GM23338 (cell line): Measurements from ENCODE around the gene RECQL5. TPM values are rescaled to one million over a fixed set of nuclear protein-coding genes. Genes with fewer than 3 reads are reported as not detected.
"Not testable (repeated sequence)": the region's sequence is repeated elsewhere in the genome, so short reads cannot be mapped to it uniquely, and the experiment has no call there.

Source experiments
- ATAC-seq: fragments of 200-7000 bp; cut with Tn5 transposase; 3 replicates; pipeline ENCODE4 v1.9.1; 2020
- DNase-seq: peaks from one replicate; pipeline ENCODE4 v3.0.0-alpha.2; 2015; ENCODE audit warnings: low spot score
- H2AFZ ChIP-seq: fragments of 200-600 bp; sonication (generic); 2 replicates; pipeline ENCODE4 v1.8.0; 2016; ENCODE audit warnings: antibody characterized with exemption, mild to moderate bottlenecking, moderate library complexity
- H3F3A ChIP-seq: fragments of 200-600 bp; sonication (generic); replicated peaks from 2 replicates; pipeline ENCODE4 v1.8.0; 2017; ENCODE audit warnings: antibody characterized with exemption, mixed run types, low read depth
- H3K27ac ChIP-seq: fragments of 200-600 bp; sonication (generic); 2 replicates; pipeline ENCODE4 v1.6.1; 2016; ENCODE audit warnings: low read depth
- H3K27me3 ChIP-seq: fragments of 200-600 bp; sonication (generic); 2 replicates; pipeline ENCODE4 v1.8.0; 2016; ENCODE audit warnings: mild to moderate bottlenecking, mixed run types, moderate library complexity; ENCODE audit not compliant: insufficient read depth
- H3K36me3 ChIP-seq: fragments of 200-600 bp; sonication (generic); 2 replicates; pipeline ENCODE4 v1.8.0; 2016; ENCODE audit warnings: mild to moderate bottlenecking; ENCODE audit not compliant: insufficient read depth
- H3K4me1 ChIP-seq: fragments of 200-600 bp; sonication (generic); 2 replicates; pipeline ENCODE4 v1.8.0; 2016; ENCODE audit warnings: mild to moderate bottlenecking, moderate library complexity; ENCODE audit not compliant: insufficient read depth
- H3K4me2 ChIP-seq: fragments of 200-600 bp; sonication (generic); 2 replicates; pipeline ENCODE4 v1.7.1; 2017; ENCODE audit warnings: mixed run types
- H3K4me3 ChIP-seq: fragments of 200-600 bp; sonication (generic); 2 replicates; pipeline ENCODE4 v1.6.1; 2016; ENCODE audit warnings: mixed run types
- H3K79me2 ChIP-seq: fragments of 200-600 bp; sonication (generic); replicated peaks from 2 replicates; pipeline ENCODE4 v1.8.0; 2017; ENCODE audit warnings: mild to moderate bottlenecking; ENCODE audit not compliant: insufficient read depth
- H3K9me2 ChIP-seq: fragments of 200-600 bp; sonication (generic); 2 replicates; pipeline ENCODE4 v1.8.0; 2017; ENCODE audit not compliant: insufficient read depth
- H4K20me1 ChIP-seq: fragments of 200-600 bp; sonication (generic); replicated peaks from 2 replicates; pipeline ENCODE4 v1.8.0; 2017; ENCODE audit warnings: mild to moderate bottlenecking; ENCODE audit not compliant: insufficient read depth
- H3K27ac Mint-ChIP-seq: 2 replicates; pipeline ENCODE4 v1.8.0; 2020; ENCODE audit warnings: inconsistent platforms, mild to moderate bottlenecking, moderate library complexity, mixed read lengths
- H3K27me3 Mint-ChIP-seq: 3 replicates; pipeline ENCODE4 v1.8.0; 2022; ENCODE audit warnings: low read depth, mild to moderate bottlenecking, moderate library complexity, mixed read lengths, inconsistent platforms; ENCODE audit not compliant: insufficient read depth, poor library complexity
- H3K36me3 Mint-ChIP-seq: 3 replicates; pipeline ENCODE4 v1.8.0; 2021; ENCODE audit warnings: low read depth, mild to moderate bottlenecking, inconsistent platforms, moderate library complexity, mixed read lengths
- H3K4me1 Mint-ChIP-seq: 3 replicates; pipeline ENCODE4 v1.8.0; 2020; ENCODE audit warnings: mild to moderate bottlenecking, inconsistent platforms, mixed read lengths
- H3K4me3 Mint-ChIP-seq: 3 replicates; pipeline ENCODE4 v1.8.0; 2021; ENCODE audit warnings: moderate library complexity, mild to moderate bottlenecking, inconsistent platforms, mixed read lengths
- H3K9me3 Mint-ChIP-seq: 3 replicates; pipeline ENCODE4 v1.8.0; 2020; ENCODE audit warnings: moderate library complexity, mild to moderate bottlenecking, inconsistent platforms, mixed read lengths
- CREB1 ChIP-seq: fragments of 250-450 bp; sonication (Bioruptor Pico); IDR thresholded peaks from 2 replicates; pipeline ENCODE4 v1.5.0; 2020; ENCODE audit warnings: low read depth, mild to moderate bottlenecking, moderate library complexity
- JUNB ChIP-seq: IDR thresholded peaks from one replicate; pipeline ENCODE4 v1.6.1; 2016; ENCODE audit warnings: antibody characterized with exemption; ENCODE audit not compliant: unreplicated experiment
- NANOG ChIP-seq: IDR thresholded peaks from 2 replicates; pipeline ENCODE4 v1.6.1; 2016; ENCODE audit warnings: antibody characterized with exemption, borderline replicate concordance
- POLR2AphosphoS5 ChIP-seq: IDR thresholded peaks from 2 replicates; pipeline ENCODE4 v1.6.1; 2016; ENCODE audit warnings: antibody characterized with exemption, low read depth
- STAT1 ChIP-seq: IDR thresholded peaks from one replicate; pipeline ENCODE4 v1.6.1; 2016; ENCODE audit warnings: antibody characterized with exemption; ENCODE audit not compliant: unreplicated experiment
- ZNF114 ChIP-seq: fragments of 250-450 bp; sonication (Bioruptor Pico); IDR thresholded peaks from 2 replicates; pipeline ENCODE4 v1.5.0; 2020; ENCODE audit warnings: mild to moderate bottlenecking, moderate library complexity
- ZNF331 ChIP-seq: fragments of 250-450 bp; sonication (Bioruptor Pico); IDR thresholded peaks from 2 replicates; pipeline ENCODE4 v1.5.0; 2020; ENCODE audit warnings: low read depth, mild to moderate bottlenecking, moderate library complexity
- polyA plus RNA-seq: library from polyadenylated mRNA; unstranded; fragments of >200 nt; fragmentation: Nextera tagmentation; extraction: Ambion mirVana; gene quantifications from 2 replicates; pipeline ENCODE4 v1.2.1, GENCODE V29; 2016
- total RNA-seq: library from RNA; depleted of rRNA; stranded (reverse); fragments of >200 nt; shearing (Covaris generic); gene quantifications from 2 replicates; pipeline ENCODE4 v1.2.3, GENCODE V29; 2014
- TF ChIP-seq, protein P1 (sequence below), 2 experiments: fragments of 200-600 bp in 1 of 2; sonication (generic) in 1 of 2; conservative IDR thresholded peaks; 2 replicates each; pipeline versions ENCODE4 v1.5.1 to v1.6.1; 2016 to 2017; ENCODE audit warnings: antibody characterized with exemption in 2 of 2, low read depth in 2 of 2, mild to moderate bottlenecking in 2 of 2, moderate library complexity in 1 of 2
- TF ChIP-seq, protein P2 (sequence below): IDR thresholded peaks from 2 replicates; pipeline ENCODE4 v1.6.1; 2016; ENCODE audit warnings: antibody characterized with exemption

RECQL5 gene
- total and polyA plus RNA-seq, 2 experiments from 2014 or later: 20.0 to 23.3 TPM

DNA sequence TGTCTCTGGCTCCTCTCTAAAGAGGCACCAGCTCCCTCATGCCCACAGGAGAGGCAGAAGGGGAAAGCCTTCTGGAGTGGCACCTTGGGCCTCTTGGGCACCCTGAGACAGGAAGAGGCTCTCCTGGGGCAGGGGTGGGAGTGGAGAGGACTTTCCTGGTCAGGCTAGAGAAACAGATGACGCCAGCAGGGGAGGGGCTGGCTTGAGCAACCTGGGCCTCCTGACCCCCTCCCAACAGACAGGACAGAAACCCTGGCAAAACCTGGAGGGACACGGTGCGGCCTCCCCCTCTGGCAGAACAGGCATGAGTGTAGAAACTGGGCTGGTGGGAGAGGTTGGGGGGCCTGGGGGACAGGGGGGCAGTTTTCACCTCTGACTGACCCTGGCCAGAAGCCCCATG lies 27.6 kb downstream of the RECQL5 start (continued):
- no peak for TF ChIP-seq CREB1 (CRISPR knock-in tag)
- TF ChIP-seq ZNF114: no peak
- TF ChIP-seq NANOG: no peak
- TF ChIP-seq, protein P1, sequence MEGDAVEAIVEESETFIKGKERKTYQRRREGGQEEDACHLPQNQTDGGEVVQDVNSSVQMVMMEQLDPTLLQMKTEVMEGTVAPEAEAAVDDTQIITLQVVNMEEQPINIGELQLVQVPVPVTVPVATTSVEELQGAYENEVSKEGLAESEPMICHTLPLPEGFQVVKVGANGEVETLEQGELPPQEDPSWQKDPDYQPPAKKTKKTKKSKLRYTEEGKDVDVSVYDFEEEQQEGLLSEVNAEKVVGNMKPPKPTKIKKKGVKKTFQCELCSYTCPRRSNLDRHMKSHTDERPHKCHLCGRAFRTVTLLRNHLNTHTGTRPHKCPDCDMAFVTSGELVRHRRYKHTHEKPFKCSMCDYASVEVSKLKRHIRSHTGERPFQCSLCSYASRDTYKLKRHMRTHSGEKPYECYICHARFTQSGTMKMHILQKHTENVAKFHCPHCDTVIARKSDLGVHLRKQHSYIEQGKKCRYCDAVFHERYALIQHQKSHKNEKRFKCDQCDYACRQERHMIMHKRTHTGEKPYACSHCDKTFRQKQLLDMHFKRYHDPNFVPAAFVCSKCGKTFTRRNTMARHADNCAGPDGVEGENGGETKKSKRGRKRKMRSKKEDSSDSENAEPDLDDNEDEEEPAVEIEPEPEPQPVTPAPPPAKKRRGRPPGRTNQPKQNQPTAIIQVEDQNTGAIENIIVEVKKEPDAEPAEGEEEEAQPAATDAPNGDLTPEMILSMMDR (conservative IDR thresholded peaks at IDR 0.05; ENCODE audit: low read depth in 2 of 2): no peak
- TF ChIP-seq ZNF331: no peak
- TF ChIP-seq, protein P2, sequence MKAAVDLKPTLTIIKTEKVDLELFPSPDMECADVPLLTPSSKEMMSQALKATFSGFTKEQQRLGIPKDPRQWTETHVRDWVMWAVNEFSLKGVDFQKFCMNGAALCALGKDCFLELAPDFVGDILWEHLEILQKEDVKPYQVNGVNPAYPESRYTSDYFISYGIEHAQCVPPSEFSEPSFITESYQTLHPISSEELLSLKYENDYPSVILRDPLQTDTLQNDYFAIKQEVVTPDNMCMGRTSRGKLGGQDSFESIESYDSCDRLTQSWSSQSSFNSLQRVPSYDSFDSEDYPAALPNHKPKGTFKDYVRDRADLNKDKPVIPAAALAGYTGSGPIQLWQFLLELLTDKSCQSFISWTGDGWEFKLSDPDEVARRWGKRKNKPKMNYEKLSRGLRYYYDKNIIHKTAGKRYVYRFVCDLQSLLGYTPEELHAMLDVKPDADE: no peak
- TF ChIP-seq JUNB: no peak

DNA sequence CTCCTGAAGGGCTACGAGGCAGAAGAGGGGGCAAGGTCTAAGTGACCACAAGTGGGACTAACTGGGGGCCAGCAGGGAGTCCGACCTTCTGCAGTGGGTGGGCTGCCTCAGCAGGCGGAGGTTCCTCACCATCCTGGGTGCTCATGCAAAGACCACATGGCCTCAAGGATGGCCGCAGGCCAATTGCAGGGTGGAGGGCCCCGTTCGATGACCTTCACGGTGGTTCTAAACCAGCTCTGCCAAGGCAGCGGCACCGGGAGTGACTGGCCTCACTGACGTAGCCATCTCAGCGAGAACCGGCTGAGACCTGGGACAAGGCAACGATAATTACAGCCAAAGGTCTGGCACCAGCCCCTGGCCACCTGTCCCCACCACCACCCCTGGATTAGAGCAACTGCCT lies 28.1 kb downstream of the RECQL5 start:
- H3K9me2 ChIP-seq: 0 out of 2 replicates have a peak, but pooled peaks cover 3% of the 10 kb centered on the region
- H3K36me3 Mint-ChIP-seq: no peaks in the 10 kb centered on the region

DNA sequence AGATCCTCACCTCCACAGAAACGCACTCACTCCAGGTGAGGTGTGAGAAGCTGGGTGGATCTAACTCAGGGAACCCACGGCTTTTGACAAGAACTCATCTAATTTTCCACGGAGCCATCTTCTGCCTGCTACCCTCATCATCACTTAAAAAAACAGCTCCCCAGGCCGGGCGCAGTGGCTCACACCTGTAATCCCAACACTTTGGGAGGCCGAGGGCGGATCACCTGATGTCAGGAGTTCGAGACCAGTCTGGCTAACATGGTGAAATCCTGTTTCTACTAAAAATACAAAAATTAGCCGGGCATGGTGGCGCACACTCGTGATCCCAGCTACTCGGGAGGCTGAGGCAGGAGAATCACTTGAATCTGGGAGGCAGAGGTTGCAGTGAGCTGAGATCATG lies 28.9 kb downstream of the RECQL5 start:
- not testable (repeated sequence) for H3K36me3 ChIP-seq, H3K4me3 ChIP-seq, H3K27ac Mint-ChIP-seq, H2AFZ ChIP-seq, ATAC-seq, DNase-seq, H3K9me3 Mint-ChIP-seq, H3K27ac ChIP-seq, H3K4me2 ChIP-seq, H3K36me3 Mint-ChIP-seq, H3K27me3 ChIP-seq, H3K4me3 Mint-ChIP-seq, H3F3A ChIP-seq, H3K9me2 ChIP-seq, H3K79me2 ChIP-seq, H4K20me1 ChIP-seq
- Mint-ChIP-seq H3K4me1 (peaks cover 26% of the 10 kb centered on the region), H3K27me3 (peaks cover 21% of the 10 kb centered on the region)
- peaks cover 15% of the 10 kb centered on the region for H3K4me1 ChIP-seq

More for the DNA sequence above, 28.1 kb downstream of the RECQL5 start:
- Histone ChIP-seq H3K27me3 (no peaks in the 10 kb centered on the region), H3K79me2 (no peaks in the 10 kb centered on the region), H3K27ac (no peak overlapping the region), H3K4me2 (no peak overlapping the region), H3K4me1 (peaks cover 16% of the 10 kb centered on the region), H2AFZ (no peak overlapping the region), H3K36me3 (no peaks in the 10 kb centered on the region; the same call in 1 of the 2 replicates), H4K20me1 (no peaks in the 10 kb centered on the region; the same call in 1 of the 2 replicates), H3K4me3 (no peak overlapping the region), H3F3A (no peaks in the 10 kb centered on the region)
- ATAC-seq (no peak), DNase-seq (no peak)
- H3K27me3 Mint-ChIP-seq: peaks cover 20% of the 10 kb centered on the region
- no peak for TF ChIP-seq JUNB
- TF ChIP-seq, protein P2: no peak
- TF ChIP-seq POLR2AphosphoS5: no peak
- no peak for TF ChIP-seq ZNF114
- TF ChIP-seq STAT1: no peak
- no peak for TF ChIP-seq ZNF331
- H3K9me3 Mint-ChIP-seq: no peaks in the 10 kb centered on the region
- H3K4me1 Mint-ChIP-seq: peaks cover 25% of the 10 kb centered on the region
- no peak overlapping the region for H3K27ac Mint-ChIP-seq
- no peak overlapping the region for H3K4me3 Mint-ChIP-seq
